HL-60 (cell line): Measurements from ENCODE around the gene FAF1.

Experiments
- DNase-seq, 2 experiments: peaks; one replicate each; pipeline ENCODE4 v3.0.0-alpha.2; 2010 to 2020; ENCODE audit warnings: low read depth in 1 of 2, low spot score in 1 of 2
- H3K27ac ChIP-seq: fragments of 250-450 bp; sonication (Bioruptor Pico); replicated peaks from 2 replicates; pipeline ENCODE4 v1.5.1; 2020; ENCODE audit warnings: mild to moderate bottlenecking, moderate library complexity
- H3K27me3 ChIP-seq: fragments of 250-450 bp; sonication (Bioruptor Pico); 2 replicates; pipeline ENCODE4 v1.5.1; 2021; ENCODE audit warnings: mild to moderate bottlenecking, moderate library complexity; ENCODE audit not compliant: insufficient read depth, poor library complexity, severe bottlenecking
- H3K4me3 ChIP-seq: replicated peaks from 2 replicates; pipeline ENCODE4 v1.5.1; 2011; ENCODE audit warnings: mild to moderate bottlenecking, control low read depth, low read length; ENCODE audit not compliant: insufficient read depth
- GABPA ChIP-seq: IDR thresholded peaks from 2 replicates; pipeline ENCODE4 v1.6.1; 2012; ENCODE audit warnings: low read depth
- POLR2AphosphoS5 ChIP-seq: IDR thresholded peaks from 2 replicates; pipeline ENCODE4 v1.6.1; 2012; ENCODE audit warnings: low read depth
- SPI1 ChIP-seq: IDR thresholded peaks from 2 replicates; pipeline ENCODE4 v1.6.1; 2012; ENCODE audit warnings: low read depth, mild to moderate bottlenecking, borderline replicate concordance
- TF ChIP-seq, protein P1 (sequence below): IDR thresholded peaks from one replicate; pipeline ENCODE4 v1.5.1; 2011; ENCODE audit warnings: low read length, control low read depth, inconsistent platforms; ENCODE audit not compliant: insufficient read depth
- TF ChIP-seq, protein P2 (sequence below): IDR thresholded peaks from 2 replicates; pipeline ENCODE4 v1.6.1; 2012; ENCODE audit warnings: low read depth; ENCODE audit not compliant: insufficient replicate concordance

FAF1 gene

DNA sequence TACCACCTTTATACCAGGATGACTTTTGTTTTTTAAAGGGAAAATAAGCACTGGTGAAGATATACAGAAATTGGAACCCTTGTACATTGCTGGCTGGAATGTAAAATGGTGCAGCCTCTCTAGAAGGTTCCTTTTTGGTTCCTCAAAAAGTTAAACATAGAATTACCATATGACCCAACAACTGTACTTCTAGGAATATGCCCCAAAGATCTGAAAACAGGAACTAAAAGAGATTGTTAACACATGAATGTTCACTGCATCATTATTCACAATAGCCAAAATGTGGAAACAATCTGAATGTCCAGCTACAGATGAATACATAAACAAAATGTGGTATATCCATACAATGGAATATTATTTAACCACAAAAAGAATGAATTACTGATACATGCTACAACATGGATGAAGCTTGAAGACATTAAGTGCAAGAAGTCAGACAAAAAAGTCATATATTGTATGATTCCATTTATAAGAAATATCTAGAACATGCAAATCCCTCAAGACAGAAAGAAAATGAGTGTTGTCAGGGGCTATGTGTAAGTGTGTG lies 452.0 kb downstream of the FAF1 start:
- no peaks in the 10 kb centered on the region for H3K27me3 ChIP-seq
- H3K27ac ChIP-seq: no peak overlapping the region
- TF ChIP-seq, protein P1, sequence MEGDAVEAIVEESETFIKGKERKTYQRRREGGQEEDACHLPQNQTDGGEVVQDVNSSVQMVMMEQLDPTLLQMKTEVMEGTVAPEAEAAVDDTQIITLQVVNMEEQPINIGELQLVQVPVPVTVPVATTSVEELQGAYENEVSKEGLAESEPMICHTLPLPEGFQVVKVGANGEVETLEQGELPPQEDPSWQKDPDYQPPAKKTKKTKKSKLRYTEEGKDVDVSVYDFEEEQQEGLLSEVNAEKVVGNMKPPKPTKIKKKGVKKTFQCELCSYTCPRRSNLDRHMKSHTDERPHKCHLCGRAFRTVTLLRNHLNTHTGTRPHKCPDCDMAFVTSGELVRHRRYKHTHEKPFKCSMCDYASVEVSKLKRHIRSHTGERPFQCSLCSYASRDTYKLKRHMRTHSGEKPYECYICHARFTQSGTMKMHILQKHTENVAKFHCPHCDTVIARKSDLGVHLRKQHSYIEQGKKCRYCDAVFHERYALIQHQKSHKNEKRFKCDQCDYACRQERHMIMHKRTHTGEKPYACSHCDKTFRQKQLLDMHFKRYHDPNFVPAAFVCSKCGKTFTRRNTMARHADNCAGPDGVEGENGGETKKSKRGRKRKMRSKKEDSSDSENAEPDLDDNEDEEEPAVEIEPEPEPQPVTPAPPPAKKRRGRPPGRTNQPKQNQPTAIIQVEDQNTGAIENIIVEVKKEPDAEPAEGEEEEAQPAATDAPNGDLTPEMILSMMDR: no peak
- TF ChIP-seq SPI1 (no peak), POLR2AphosphoS5 (no peak), GABPA (no peak)
- TF ChIP-seq, protein P2, sequence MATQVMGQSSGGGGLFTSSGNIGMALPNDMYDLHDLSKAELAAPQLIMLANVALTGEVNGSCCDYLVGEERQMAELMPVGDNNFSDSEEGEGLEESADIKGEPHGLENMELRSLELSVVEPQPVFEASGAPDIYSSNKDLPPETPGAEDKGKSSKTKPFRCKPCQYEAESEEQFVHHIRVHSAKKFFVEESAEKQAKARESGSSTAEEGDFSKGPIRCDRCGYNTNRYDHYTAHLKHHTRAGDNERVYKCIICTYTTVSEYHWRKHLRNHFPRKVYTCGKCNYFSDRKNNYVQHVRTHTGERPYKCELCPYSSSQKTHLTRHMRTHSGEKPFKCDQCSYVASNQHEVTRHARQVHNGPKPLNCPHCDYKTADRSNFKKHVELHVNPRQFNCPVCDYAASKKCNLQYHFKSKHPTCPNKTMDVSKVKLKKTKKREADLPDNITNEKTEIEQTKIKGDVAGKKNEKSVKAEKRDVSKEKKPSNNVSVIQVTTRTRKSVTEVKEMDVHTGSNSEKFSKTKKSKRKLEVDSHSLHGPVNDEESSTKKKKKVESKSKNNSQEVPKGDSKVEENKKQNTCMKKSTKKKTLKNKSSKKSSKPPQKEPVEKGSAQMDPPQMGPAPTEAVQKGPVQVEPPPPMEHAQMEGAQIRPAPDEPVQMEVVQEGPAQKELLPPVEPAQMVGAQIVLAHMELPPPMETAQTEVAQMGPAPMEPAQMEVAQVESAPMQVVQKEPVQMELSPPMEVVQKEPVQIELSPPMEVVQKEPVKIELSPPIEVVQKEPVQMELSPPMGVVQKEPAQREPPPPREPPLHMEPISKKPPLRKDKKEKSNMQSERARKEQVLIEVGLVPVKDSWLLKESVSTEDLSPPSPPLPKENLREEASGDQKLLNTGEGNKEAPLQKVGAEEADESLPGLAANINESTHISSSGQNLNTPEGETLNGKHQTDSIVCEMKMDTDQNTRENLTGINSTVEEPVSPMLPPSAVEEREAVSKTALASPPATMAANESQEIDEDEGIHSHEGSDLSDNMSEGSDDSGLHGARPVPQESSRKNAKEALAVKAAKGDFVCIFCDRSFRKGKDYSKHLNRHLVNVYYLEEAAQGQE: no peak
- no peak for DNase-seq
- H3K4me3 ChIP-seq: no peak overlapping the region

- Histone ChIP-seq H3K27ac (no peak overlapping the region), H3K4me3 (no peak overlapping the region), H3K27me3 (no peaks in the 10 kb centered on the region)
- TF ChIP-seq POLR2AphosphoS5 (no peak), SPI1 (no peak), GABPA (no peak)
- TF ChIP-seq, protein P1: no peak
- TF ChIP-seq, protein P2: no peak
- DNase-seq: no peak
These were observed 454.6 kb downstream of the FAF1 start for GRCh38 chr1:50505427-50505826.

- TF ChIP-seq, protein P1: no peak
- TF ChIP-seq, protein P2: no peak
- TF ChIP-seq GABPA (no peak), POLR2AphosphoS5 (no peak), SPI1 (no peak)
- no peak overlapping the region for H3K27ac ChIP-seq
- no peak for DNase-seq
- no peak overlapping the region for H3K4me3 ChIP-seq
- no peaks in the 10 kb centered on the region for H3K27me3 ChIP-seq
These were observed 456.6 kb downstream of the FAF1 start for GRCh38 chr1:50503515-50503914.
